NCI-H446 treated with DMSO at 0.1 percent for 48 hours (cell line): Measurements from ENCODE around the gene PKMYT1.

Experiments used
- DNase-seq: peaks from one replicate; lab custom pipeline; 2025; lab: John Stamatoyannopoulos, UW

The PKMYT1 gene

GRCh38 chr16:3017794-3018506 lies 37.7 kb upstream of the PKMYT1 start, which contains the start of gene CLDN6:
CLDN6 (minus strand) TSS chr16:3018183; CDS start chr16:3016021, 2,162 bp downstream.
- no peak for DNase-seq

- DNase-seq, result no peak
Observed at GRCh38 chr16:3017344-3017743, 37.1 kb upstream of the PKMYT1 start.

GRCh38 chr16:3015865-3016521 lies 35.7 kb upstream of the PKMYT1 start:
- DNase-seq, result no peak

- no peak for DNase-seq
Observed at GRCh38 chr16:3014971-3015370, 34.7 kb upstream of the PKMYT1 start.

GRCh38 chr16:3013998-3014690 lies 33.9 kb upstream of the PKMYT1 start:
- DNase-seq, result no peak

GRCh38 chr16:3013491-3013951 lies 33.3 kb upstream of the PKMYT1 start:
- no peak for DNase-seq

DNA sequence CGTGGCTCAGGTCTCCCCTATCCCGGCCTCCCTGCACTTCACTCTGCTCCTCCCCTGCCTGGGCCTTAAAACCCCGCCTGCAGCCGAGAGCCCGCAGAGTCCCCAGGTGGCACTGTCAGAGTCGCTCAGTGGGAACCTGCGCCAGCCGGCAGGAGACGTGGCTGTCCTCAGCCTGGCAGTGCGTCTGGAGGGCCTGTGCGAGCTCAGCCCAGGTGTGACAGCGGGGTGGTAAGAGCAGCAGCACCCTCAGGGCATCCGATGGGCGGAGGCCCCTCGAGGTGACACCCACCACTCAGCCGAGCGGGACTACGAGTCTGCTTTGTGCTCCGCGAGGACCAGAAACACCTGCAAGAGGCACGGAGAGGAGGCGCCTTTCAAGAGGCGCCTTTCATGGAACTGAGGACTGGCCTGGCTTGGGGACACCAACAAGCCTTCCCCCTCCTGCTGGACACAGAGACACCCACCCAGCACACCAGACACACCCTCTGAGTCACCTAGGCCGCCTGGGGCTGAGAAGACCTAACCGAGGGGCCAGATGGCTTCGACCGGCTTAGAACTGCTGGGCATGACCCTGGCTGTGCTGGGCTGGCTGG lies 32.7 kb upstream of the PKMYT1 start, which contains the start of gene CLDN9:
Gene CLDN9 (plus strand): TSS at position 96 of the 593 bp plus-strand sequence. CDS start 440 bp downstream, at position 536.
- no peak for DNase-seq

- no peak for DNase-seq
Observed at GRCh38 chr16:3012246-3012645, 32.0 kb upstream of the PKMYT1 start.

- DNase-seq, result no peak
Observed at GRCh38 chr16:3010510-3010909, 30.3 kb upstream of the PKMYT1 start.

DNA sequence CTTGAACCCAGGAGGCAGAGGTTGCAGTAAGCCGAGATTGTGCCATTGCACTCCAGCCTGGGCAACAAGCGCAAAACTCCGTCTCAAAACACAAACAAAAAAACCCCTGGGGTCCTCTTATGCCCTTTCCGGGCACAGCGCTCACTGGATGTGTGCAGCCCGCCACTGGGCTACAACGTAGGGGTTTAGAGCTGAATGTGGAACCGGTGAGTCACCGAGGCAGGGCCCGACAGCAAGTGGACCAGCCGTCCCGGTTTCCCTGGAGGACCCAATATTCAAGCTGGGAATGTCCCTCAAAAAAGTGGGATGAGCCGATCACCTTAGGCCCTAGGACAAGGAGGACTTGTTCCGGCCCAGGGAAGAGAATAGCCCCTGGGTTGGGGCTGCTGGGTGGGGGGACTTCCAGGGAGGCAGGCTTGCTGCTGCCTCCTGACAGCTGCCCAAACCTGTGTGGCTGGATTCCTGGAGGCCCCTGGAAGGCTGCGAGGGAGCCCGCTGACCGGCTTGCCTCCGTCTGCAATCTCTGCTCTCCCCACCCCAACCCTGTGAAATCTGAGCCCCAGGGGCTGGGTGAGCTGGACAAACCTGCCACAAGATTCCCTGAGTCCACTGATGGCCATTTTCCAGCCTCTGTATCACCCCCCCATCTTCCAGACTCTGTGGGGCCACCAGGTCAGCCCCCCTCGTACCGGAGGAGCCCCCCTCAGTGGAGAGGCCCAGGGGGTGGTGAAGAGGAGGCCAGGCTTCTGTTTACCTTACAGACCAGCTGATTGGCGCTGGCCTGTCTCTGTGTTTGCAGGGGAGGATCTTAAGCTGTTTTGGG lies 29.5 kb upstream of the PKMYT1 start:
- DNase-seq, result no peak

DNA sequence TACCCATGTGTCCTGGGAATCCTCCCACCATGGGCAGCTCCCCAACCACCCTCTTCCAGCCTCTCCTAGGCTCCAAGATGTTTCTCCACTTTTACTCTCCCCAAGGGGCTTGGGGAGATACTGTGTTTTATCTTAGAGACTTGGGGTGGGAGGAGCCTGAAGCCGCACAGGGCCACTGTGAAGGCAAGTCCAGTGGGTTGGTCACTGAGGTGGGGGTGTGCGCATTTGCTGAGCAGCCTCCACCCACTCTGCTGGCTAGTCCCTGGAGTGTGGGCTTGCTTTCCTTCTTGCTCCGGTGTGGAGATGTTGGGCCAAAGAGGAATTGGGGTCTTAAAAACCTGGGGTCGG lies 28.4 kb upstream of the PKMYT1 start:
- no peak for DNase-seq

DNA sequence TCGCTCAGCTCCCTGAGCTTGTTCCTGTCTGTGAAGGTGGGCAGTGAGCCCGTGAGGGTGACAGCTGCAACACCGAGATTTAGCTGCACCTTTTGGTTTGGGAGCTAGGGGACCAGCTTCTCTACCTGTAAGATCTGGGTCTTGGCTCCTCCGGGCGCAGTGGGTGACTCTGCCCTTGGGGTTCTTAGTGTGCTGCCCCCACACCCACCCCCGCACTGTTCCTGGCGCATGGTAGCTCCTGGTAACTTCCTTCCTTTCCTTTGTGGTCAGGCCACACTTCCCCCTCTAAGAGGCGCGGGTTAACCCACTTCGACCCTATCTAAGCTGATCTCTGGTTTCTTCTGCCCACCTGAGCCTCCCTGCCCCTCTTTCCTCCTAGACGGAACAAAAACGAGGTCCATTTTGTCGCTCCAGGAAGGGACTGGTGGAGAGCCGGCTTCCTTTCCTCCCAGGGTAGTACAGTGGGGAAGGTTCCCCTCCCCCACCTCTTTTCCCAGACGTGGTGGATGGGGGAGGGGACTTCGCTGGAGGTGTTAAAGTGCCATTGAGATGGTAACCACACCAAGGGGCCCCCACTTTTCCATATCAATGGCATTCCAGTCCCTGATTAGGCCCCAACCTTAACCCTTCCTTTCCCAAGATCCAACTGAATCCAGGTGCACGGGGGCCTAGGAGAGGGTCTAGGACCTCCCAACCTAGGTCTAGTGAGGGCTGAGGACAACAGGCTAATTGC lies 27.9 kb upstream of the PKMYT1 start:
- no peak for DNase-seq

DNA sequence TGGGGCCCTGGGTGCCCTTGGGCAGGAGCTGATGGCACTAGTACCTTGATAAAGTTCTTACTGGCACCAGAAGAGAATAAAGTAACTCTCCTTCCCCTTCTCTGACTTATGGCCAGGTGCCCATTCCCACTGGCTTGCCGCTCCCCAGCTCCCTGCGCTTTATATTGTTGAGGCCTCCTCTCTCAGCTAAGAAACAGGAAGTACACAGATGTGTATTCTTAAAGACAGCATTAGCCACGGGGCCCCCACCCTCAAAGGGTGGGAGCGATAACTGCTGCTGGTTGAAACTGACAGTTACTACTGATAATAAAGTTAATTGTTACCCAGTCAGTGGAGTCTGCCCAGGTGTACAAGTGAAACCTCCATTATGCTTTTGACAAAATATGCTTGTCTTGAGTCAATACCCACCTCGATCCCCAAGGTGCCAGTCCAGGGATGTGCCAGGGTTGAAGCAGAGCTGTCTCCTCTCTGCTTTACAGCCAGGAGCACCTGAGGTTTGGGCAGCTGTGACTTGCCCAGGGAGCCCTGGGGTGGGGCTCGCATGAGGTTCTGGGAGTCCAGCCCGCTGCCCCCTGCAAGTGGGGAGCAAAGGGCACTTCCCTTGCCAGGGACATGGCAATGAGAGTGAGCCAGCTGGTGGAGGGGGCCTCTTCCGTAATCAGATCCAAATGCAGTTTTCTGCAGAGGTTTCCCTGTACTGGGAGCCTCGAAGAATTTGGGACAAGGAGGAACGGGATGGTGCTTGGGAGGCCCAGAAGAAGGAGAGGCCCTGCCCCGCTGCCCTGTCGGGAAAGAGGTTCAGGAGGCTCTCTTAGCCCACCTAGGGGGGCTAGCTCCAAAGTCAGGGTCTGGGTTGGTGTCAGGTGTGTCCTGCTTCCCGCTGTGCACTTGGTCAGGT lies 27.1 kb upstream of the PKMYT1 start:
- DNase-seq, result no peak

DNA sequence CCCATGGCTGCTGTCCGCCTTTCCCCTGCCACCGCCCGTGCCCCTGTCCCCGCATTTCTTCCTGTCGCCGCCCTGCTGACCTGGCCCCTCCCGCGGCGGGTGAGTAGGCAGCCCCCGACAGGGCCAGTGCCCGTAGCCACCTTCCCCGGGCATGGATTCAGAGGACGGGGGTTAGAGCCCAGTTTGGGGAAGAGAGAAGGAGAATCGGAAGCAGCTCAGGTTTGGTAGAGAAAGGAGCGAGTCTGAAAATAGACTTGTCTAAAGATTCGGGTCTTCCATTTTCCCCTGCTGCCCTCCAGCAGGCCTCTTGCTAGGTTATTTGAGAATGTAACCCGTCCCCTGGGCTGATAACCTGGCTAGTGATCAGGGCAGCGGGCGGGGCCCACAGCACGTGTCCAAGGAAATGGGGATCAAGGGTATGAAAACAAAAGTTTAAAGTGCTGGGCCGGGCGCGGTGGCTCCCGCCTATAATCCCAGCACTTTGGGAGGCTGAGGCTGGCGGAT lies 24.6 kb upstream of the PKMYT1 start:
- no peak for DNase-seq

DNA sequence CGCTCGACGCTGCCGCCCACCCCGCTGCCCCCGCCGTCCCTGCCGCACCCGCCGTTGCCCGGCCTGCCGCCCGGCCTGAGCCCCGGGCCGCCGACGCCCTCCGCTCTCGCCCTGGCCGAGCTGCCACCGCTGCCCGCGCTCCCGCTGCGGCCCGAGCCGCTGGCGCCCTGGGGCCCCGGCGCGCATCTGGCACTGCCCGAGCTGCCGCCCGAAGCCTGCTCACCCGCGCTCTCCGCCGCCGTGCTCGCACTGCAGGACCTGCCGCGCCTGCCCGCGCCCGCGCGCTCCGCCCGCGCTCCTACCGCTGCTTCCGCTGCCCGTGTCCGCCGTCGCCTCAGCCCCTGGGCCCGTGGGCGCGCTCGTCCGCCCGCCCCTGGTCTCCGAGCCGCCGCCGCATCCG lies 24.1 kb upstream of the PKMYT1 start:
- no peak for DNase-seq

DNA sequence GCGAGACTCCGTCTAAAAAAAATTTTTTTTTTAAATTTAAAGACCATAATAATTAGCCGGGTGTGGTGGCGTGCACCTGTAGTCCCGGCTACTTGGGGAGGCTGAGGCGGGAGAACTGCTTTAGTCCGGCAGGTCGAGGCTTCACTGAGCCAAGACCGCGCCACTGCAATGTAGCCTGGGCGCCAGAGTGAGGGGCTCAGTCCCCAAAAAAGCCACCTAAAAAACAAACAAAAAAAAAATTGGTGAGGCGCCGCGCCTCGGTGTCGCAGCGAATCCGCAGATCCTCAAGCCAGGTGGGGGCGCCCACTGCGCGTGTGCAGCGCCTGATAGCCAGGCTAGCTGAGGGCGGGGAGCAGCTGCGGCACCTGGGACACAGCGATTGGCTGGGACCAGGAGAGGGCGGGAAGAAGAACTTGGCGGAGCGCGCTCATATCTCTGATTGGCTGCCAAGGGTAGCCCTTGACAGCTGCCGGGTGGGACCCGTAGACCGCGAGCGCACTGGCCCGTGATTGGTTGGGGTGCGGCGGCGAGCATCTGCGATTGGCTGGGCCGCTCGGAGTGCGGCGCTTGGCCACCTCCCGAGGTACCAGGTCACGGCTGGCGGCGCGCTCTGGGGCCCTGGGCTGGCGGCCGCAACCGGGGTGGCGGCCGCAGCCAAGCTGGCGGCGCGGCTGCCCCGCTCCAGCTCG lies 23.5 kb upstream of the PKMYT1 start:
- DNase-seq, result peak; percentile 96

- no peak for DNase-seq
Observed at GRCh38 chr16:3001316-3001715, 21.1 kb upstream of the PKMYT1 start.

DNA sequence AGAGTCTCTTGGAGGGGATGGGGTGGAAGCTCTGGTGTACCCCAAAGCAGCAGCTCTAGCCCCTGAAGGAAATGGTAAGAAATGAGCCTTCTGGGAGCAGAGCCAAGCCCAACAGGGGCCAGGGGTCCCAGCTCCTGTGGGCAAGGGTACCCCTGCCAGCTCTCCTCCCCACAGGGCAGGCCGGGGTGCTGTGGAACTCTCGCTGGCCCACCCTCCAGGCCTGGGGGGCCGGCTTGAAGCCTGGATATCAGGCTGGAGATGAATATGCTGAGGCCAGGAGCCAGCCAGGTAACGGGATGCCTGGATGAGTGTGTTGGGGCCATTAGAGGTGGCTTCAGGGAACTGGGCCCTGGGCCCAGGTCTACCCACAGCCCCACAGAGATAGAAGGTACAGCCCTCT lies 20.3 kb upstream of the PKMYT1 start:
- no peak for DNase-seq

DNA sequence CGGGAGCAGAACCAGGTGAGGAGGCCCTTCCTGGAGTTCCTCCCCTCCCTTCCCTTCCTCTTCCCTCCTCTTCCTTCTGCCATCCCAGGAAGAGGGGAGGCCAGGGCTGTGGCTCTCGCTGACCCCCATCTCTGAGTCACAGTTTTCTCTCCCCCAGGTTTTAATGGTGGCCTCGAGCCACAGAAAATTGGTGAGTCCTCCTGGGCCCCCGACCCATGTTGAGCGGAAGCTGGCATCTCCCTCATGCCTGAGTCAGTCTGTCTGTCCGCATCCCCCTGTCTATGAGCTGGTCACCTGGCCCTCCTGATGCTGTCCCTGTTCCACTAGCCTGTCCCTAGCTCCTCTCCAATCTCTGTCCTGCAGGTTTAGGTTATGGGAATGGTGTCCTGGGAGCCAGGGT lies 19.7 kb upstream of the PKMYT1 start:
- no peak for DNase-seq
